Fibroblast of lung (primary cell): ENCODE measurements around the gene PTPN14.

Experiments
- EZH2 ChIP-seq: IDR thresholded peaks from 2 replicates; pipeline ENCODE4 v1.5.1; 2012; ENCODE audit warnings: low read length, control low read depth, mild to moderate bottlenecking; ENCODE audit errors: missing control alignments
- TF ChIP-seq, protein P1 (sequence below), 2 donors: IDR thresholded peaks in 1 of 2; conservative IDR thresholded peaks in 1 of 2; 1 replicate in 1 of 2; 2 replicates in 1 of 2; pipeline ENCODE4 v1.5.1; 2011 to 2012; ENCODE audit warnings: low read length in 2 of 2, control low read depth in 1 of 2, inconsistent platforms in 1 of 2, low read depth in 1 of 2, mild to moderate bottlenecking in 1 of 2

DNA sequence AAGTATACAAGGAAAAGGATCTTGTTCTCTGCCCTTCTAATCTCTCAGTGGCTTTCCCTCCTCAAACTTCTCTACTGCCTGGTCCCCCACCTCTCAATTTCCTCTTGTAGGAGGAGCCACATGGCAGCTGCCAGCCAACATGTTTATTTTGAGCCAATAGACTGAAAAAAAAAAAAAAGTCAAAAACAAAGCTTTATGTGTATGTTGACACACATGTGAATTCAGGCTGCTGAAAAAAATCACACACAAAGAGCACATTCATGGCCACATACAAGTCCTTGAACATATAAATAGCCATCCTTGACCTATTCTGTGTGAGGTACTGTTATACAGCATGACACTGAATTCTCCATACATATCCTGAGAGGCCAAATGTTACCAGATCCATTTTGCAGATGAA lies 3.7 kb downstream of the PTPN14 start:
- TF ChIP-seq, protein P1, sequence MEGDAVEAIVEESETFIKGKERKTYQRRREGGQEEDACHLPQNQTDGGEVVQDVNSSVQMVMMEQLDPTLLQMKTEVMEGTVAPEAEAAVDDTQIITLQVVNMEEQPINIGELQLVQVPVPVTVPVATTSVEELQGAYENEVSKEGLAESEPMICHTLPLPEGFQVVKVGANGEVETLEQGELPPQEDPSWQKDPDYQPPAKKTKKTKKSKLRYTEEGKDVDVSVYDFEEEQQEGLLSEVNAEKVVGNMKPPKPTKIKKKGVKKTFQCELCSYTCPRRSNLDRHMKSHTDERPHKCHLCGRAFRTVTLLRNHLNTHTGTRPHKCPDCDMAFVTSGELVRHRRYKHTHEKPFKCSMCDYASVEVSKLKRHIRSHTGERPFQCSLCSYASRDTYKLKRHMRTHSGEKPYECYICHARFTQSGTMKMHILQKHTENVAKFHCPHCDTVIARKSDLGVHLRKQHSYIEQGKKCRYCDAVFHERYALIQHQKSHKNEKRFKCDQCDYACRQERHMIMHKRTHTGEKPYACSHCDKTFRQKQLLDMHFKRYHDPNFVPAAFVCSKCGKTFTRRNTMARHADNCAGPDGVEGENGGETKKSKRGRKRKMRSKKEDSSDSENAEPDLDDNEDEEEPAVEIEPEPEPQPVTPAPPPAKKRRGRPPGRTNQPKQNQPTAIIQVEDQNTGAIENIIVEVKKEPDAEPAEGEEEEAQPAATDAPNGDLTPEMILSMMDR (conservative IDR thresholded peaks at IDR 0.05 in 1 of 2, IDR thresholded peaks at IDR 0.05 in 1 of 2; ENCODE audit: low read depth in 1 of 2, low read length in 2 of 2): no peak
- no peak for TF ChIP-seq EZH2
